ENCODE results near the gene SUPT5H. TPM values are rescaled to one million over a fixed set of nuclear protein-coding genes. Genes with fewer than 3 reads are reported as not detected.

SUPT5H gene
- total RNA-seq, 1 donor from 2014 or later, result 160 TPM

- Mint-ChIP-seq H3K27me3 (ENCODE audit: unreplicated experiment) (peaks cover 21% of the 10 kb centered on the region), H3K27ac (ENCODE audit: unreplicated experiment) (peak overlapping the region; percentile 48), H3K9me3 (ENCODE audit: unreplicated experiment) (peaks cover 26% of the 10 kb centered on the region), H3K36me3 (ENCODE audit: unreplicated experiment) (no peaks in the 10 kb centered on the region), H3K4me1 (ENCODE audit: low read depth, unreplicated experiment) (peaks cover 20% of the 10 kb centered on the region), H3K4me3 (ENCODE audit: unreplicated experiment) (peak overlapping the region; percentile 95)
- no peak for TF ChIP-seq CTCF (IDR thresholded peaks at IDR 0.05; ENCODE audit: partially characterized antibody, unreplicated experiment)
- no peak for DNase-seq
Observed at GRCh38 chr19:39415111-39416046, 30.0 kb upstream of the SUPT5H start.

GRCh38 chr19:39416152-39417120, 28.9 kb upstream of the SUPT5H start:
- Mint-ChIP-seq H3K9me3 (ENCODE audit: unreplicated experiment) (peaks cover 22% of the 10 kb centered on the region), H3K36me3 (ENCODE audit: unreplicated experiment) (no peaks in the 10 kb centered on the region), H3K27ac (ENCODE audit: unreplicated experiment) (no peak overlapping the region), H3K4me3 (ENCODE audit: unreplicated experiment) (peak overlapping the region; percentile 38), H3K4me1 (ENCODE audit: low read depth, unreplicated experiment) (peaks cover 13% of the 10 kb centered on the region), H3K27me3 (ENCODE audit: unreplicated experiment) (peaks cover 19% of the 10 kb centered on the region)
- no peak for TF ChIP-seq CTCF (IDR thresholded peaks at IDR 0.05; ENCODE audit: partially characterized antibody, unreplicated experiment)
- DNase-seq, result peak; percentile 28

GRCh38 chr19:39417463-39418181, 27.8 kb upstream of the SUPT5H start:
- H3K4me1 Mint-ChIP-seq (ENCODE audit: low read depth, unreplicated experiment), result peaks cover 10% of the 10 kb centered on the region
- no peak overlapping the region for H3K27ac Mint-ChIP-seq (ENCODE audit: unreplicated experiment)
- H3K4me3 Mint-ChIP-seq (ENCODE audit: unreplicated experiment), result peak overlapping the region; percentile 42
- no peaks in the 10 kb centered on the region for H3K36me3 Mint-ChIP-seq (ENCODE audit: unreplicated experiment)
- H3K9me3 Mint-ChIP-seq (ENCODE audit: unreplicated experiment), result peaks cover 13% of the 10 kb centered on the region
- no peak for TF ChIP-seq CTCF (IDR thresholded peaks at IDR 0.05; ENCODE audit: partially characterized antibody, unreplicated experiment)
- peaks cover 10% of the 10 kb centered on the region for H3K27me3 Mint-ChIP-seq (ENCODE audit: unreplicated experiment)
- DNase-seq, result no peak

GRCh38 chr19:39419003-39419402, 26.4 kb upstream of the SUPT5H start:
- H3K9me3 Mint-ChIP-seq (ENCODE audit: unreplicated experiment), result peaks cover 8% of the 10 kb centered on the region
- peaks cover 10% of the 10 kb centered on the region for H3K4me1 Mint-ChIP-seq (ENCODE audit: low read depth, unreplicated experiment)
- no peak for TF ChIP-seq CTCF (IDR thresholded peaks at IDR 0.05; ENCODE audit: partially characterized antibody, unreplicated experiment)
- no peaks in the 10 kb centered on the region for H3K36me3 Mint-ChIP-seq (ENCODE audit: unreplicated experiment)
- no peak overlapping the region for H3K4me3 Mint-ChIP-seq (ENCODE audit: unreplicated experiment)
- no peak overlapping the region for H3K27ac Mint-ChIP-seq (ENCODE audit: unreplicated experiment)
- no peak for DNase-seq
- peaks cover 8% of the 10 kb centered on the region for H3K27me3 Mint-ChIP-seq (ENCODE audit: unreplicated experiment)

All from glutamatergic neuron (in vitro differentiated cells).